Neutrophil (primary cell): ENCODE data around the gene EPHA2.

Source experiments
- H3K27ac ChIP-seq: fragments of 200-600 bp; sonication (generic); 2 replicates; pipeline ENCODE4 v1.5.1; 2016; ENCODE audit warnings: mild to moderate bottlenecking, moderate library complexity
- H3K27me3 ChIP-seq: fragments of 200-600 bp; sonication (generic); 2 replicates; pipeline ENCODE4 v1.6.0; 2016; ENCODE audit warnings: mild to moderate bottlenecking
- H3K36me3 ChIP-seq: fragments of 200-600 bp; sonication (generic); 2 replicates; pipeline ENCODE4 v1.5.1; 2017
- H3K4me1 ChIP-seq, 2 experiments: fragments of 200-600 bp in 1 of 2; sonication (generic) in 1 of 2; 1 replicate in 1 of 2; 2 replicates in 1 of 2; pipeline versions ENCODE4 v1.5.1 to v1.6.1; 2013 to 2016; ENCODE audit warnings: low read depth in 1 of 2, low read length in 1 of 2, mild to moderate bottlenecking in 1 of 2, moderate library complexity in 1 of 2; ENCODE audit not compliant: control insufficient read depth in 1 of 2, insufficient read depth in 1 of 2
- H3K4me3 ChIP-seq, 2 experiments: fragments of 200-600 bp in 1 of 2; sonication (generic) in 1 of 2; 1 replicate in 1 of 2; 2 replicates in 1 of 2; pipeline ENCODE4 v1.5.1; 2013 to 2016; ENCODE audit warnings: low read depth in 1 of 2, low read length in 1 of 2, mild to moderate bottlenecking in 1 of 2, moderate library complexity in 1 of 2
- H3K9me3 ChIP-seq: fragments of 200-600 bp; sonication (generic); 2 replicates; pipeline ENCODE4 v1.5.1; 2016
- CTCF ChIP-seq: fragments of 200-600 bp; sonication (generic); IDR thresholded peaks from 2 replicates; pipeline ENCODE4 v1.5.1; 2016; ENCODE audit warnings: antibody characterized with exemption

The EPHA2 gene

DNA sequence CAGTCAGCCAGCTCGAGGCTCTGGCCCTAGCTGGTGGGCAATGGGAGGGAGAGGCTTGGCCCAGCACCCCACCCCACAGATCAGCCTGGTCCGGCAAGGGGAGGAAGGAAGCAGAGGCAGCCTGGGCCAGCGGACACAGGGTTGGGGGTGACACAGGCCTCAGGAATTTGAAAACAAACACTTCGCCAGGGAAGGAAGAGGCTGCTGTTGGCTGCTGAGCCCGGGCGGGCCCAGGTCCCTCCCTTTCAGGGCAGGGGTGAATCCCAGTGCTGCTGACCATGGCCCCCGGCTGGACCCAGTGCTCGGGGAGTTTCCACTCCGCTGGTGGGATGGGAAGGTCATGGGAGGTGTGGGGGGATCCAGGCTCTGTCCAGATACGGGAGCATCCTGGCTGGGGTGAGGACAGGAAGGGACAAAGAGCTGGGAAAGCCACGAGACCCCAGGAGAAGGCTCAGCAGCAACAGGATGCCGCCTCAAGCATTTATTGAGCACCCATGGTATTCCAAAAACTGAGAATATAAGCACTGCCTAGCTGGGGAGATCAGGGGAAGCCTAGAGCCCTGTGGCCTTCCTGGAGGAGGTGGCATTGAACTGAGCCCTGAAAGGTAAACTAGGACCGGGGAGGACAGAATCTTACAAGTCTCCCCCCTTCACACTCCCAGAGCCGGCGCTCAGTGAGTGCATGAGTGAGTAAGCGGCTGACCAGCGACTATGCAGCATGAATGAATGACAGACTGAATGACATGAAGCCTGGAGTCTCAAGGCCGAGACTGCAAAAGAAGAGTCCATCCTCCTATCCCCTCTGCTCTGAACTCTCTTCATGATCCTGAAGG lies 26.2 kb upstream of the EPHA2 start:
- Histone ChIP-seq H3K4me3 (no peak overlapping the region), H3K4me1 (no peaks in the 10 kb centered on the region)
- no peak for TF ChIP-seq CTCF

DNA sequence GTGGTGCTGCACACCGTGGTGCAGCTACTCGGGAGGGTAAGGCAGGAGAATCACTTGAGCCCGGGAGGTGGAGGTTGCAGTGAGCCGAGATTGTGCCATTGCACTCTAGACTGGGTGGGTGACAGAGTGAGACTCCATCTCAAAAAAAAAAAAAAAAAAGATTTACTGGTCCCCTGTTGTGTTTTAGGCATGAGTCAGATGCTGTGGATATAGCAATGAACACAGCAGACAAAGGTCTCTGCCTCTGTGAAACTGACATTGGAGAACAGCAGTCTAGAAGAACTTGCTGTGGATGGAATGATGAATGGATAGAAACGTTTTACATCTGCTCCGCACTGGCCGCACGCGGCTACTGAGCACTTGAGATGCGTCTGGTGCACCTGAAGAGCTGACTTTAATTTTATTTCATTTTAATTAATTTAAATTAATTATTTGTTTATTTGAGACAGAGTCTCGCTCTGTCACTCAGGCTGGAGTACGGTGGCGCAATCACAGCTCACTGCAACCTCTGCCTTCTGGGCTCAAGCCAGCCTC lies 24.5 kb upstream of the EPHA2 start:
- Histone ChIP-seq H3K4me1 (no peaks in the 10 kb centered on the region), H3K4me3 (no peak overlapping the region), H3K36me3 (no peaks in the 10 kb centered on the region), H3K27ac (no peak overlapping the region), H3K27me3 (peaks cover 33% of the 10 kb centered on the region), H3K9me3 (no peaks in the 10 kb centered on the region)
- no peak for TF ChIP-seq CTCF

More for the DNA sequence above, 26.2 kb upstream of the EPHA2 start:
- H3K27me3 ChIP-seq, result peaks cover 15% of the 10 kb centered on the region
- no peak overlapping the region for H3K27ac ChIP-seq
- no peaks in the 10 kb centered on the region for H3K36me3 ChIP-seq
- no peaks in the 10 kb centered on the region for H3K9me3 ChIP-seq

- Histone ChIP-seq H3K4me1 (no peaks in the 10 kb centered on the region), H3K4me3 (no peak overlapping the region), H3K9me3 (no peaks in the 10 kb centered on the region), H3K27me3 (peaks cover 45% of the 10 kb centered on the region), H3K27ac (no peak overlapping the region), H3K36me3 (no peaks in the 10 kb centered on the region)
- TF ChIP-seq CTCF, result no peak
Measured at GRCh38 chr1:16178596-16179497, 23.0 kb upstream of the EPHA2 start.

DNA sequence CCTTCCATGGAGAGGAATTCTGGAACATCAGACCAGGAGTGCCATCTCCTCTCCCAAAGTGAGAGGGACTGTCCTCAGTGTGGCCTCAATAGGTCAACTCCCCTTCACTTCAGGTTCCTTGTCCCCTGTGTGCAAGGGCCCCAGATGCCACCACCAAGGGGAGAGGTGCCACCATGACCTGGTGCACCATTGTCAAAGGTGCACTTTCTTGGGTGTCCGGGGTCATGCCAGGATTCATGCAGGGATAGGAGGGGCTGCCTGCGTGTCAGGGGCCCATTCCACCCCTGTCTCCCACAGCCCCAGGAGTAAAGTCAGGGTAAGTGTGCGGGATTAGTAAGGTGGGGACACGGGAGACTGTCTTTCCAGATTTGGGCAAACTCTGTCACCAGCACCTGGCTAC lies 21.4 kb upstream of the EPHA2 start:
- Histone ChIP-seq H3K4me1 (peaks cover 0 to 5% of the 10 kb centered on the region in 2 experiments), H3K4me3 (no peak overlapping the region), H3K9me3 (no peaks in the 10 kb centered on the region), H3K36me3 (no peaks in the 10 kb centered on the region), H3K27me3 (peaks cover 38% of the 10 kb centered on the region), H3K27ac (no peak overlapping the region)
- TF ChIP-seq CTCF, result no peak

DNA sequence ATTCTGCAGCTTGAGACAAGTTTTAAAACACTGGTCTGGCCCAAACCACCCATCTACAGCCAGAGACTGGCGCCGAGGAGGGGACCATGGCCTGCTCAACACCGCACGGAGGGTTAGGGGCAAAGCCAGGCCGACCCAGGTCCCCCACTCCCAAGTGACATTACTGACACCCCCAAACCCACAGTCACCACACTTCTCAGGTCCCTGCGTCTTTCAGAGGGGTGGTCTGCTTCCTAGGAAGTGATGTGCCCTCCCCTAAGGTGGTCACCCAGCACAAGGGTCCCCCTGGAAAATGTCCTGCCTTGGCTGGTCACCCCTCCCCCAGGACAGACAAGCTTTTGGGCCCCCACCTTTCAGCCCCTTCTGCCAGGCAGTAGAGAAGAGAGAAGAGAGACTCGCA lies 20.8 kb upstream of the EPHA2 start:
- Histone ChIP-seq H3K27me3 (peaks cover 38% of the 10 kb centered on the region), H3K27ac (no peak overlapping the region), H3K4me3 (no peak overlapping the region), H3K36me3 (no peaks in the 10 kb centered on the region), H3K9me3 (no peaks in the 10 kb centered on the region), H3K4me1 (peaks cover 0 to 5% of the 10 kb centered on the region in 2 experiments)
- TF ChIP-seq CTCF, result no peak
